GM13976 (cell line): ENCODE data around the gene DUSP3.

Experiments
- DNase-seq: peaks from one replicate; pipeline ENCODE4 v3.0.0; 2012; ENCODE audit warnings: low spot score
- in situ Hi-C: fragments of 300-500 bp; cut with MboI; formaldehyde crosslinking; loops from one replicate; pipeline ENCODE4 v1.12.0; 2022; ENCODE audit warnings: low sequenced_read_pairs, mixed read lengths, inconsistent platforms; ENCODE audit not compliant: unreplicated experiment
- TF ChIP-seq, protein P1 (sequence below): IDR thresholded peaks from 2 replicates; pipeline ENCODE4 v1.5.1; 2012; ENCODE audit warnings: borderline replicate concordance, mild to moderate bottlenecking; ENCODE audit not compliant: insufficient read depth; ENCODE audit errors: extremely low read depth, missing control alignments, control extremely low read depth

Gene DUSP3

DNA sequence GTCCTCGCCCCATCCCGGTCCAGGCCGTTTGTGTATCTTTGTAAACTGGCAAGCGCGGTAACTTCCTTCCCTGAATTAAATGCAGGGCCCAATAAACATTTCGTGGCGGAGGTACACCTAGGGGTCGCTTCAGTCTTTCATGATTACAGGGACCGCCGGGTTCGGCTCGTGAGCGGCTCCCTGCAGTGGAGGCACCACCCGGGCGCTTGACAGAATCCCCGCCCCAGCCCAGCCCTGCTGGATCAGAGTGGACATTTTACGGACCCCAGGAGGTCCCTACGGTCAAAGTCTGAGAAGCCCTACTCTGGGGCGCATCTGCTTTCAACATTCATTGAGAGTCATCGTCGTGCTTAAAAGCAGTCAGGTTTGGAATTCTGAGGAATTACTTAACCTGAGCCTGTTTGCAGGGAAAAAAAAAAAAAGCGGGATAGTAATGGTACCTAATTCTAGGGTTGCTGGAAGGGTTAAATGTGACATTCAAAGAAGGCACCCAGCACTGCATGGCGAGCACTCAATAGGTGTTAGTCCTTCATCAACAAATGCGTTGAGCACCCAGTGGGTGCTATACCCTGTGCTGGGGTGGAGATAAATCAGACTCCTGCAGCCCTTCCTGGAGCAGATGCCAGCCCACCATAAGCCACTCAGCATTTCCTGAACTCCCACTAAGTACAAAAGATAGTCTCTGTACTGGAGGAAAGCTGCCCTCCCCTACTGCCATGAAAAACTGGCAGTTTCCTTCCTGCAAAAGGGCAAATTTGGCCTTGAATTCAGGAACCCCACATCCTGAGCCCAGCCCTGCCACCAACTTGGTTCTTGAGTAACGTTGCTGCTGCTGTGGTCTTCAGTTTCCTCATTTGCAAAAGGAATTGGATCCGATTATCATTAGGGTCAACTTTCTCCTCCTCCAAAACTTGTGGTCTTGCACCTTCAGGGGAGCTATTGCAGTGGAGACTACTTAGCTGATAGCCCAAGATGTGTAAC lies 658 bp upstream of the DUSP3 start:
- DNase-seq, result no peak
- TF ChIP-seq, protein P1, sequence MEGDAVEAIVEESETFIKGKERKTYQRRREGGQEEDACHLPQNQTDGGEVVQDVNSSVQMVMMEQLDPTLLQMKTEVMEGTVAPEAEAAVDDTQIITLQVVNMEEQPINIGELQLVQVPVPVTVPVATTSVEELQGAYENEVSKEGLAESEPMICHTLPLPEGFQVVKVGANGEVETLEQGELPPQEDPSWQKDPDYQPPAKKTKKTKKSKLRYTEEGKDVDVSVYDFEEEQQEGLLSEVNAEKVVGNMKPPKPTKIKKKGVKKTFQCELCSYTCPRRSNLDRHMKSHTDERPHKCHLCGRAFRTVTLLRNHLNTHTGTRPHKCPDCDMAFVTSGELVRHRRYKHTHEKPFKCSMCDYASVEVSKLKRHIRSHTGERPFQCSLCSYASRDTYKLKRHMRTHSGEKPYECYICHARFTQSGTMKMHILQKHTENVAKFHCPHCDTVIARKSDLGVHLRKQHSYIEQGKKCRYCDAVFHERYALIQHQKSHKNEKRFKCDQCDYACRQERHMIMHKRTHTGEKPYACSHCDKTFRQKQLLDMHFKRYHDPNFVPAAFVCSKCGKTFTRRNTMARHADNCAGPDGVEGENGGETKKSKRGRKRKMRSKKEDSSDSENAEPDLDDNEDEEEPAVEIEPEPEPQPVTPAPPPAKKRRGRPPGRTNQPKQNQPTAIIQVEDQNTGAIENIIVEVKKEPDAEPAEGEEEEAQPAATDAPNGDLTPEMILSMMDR, result no peak
- in situ Hi-C loops, result no loop called here

DNA sequence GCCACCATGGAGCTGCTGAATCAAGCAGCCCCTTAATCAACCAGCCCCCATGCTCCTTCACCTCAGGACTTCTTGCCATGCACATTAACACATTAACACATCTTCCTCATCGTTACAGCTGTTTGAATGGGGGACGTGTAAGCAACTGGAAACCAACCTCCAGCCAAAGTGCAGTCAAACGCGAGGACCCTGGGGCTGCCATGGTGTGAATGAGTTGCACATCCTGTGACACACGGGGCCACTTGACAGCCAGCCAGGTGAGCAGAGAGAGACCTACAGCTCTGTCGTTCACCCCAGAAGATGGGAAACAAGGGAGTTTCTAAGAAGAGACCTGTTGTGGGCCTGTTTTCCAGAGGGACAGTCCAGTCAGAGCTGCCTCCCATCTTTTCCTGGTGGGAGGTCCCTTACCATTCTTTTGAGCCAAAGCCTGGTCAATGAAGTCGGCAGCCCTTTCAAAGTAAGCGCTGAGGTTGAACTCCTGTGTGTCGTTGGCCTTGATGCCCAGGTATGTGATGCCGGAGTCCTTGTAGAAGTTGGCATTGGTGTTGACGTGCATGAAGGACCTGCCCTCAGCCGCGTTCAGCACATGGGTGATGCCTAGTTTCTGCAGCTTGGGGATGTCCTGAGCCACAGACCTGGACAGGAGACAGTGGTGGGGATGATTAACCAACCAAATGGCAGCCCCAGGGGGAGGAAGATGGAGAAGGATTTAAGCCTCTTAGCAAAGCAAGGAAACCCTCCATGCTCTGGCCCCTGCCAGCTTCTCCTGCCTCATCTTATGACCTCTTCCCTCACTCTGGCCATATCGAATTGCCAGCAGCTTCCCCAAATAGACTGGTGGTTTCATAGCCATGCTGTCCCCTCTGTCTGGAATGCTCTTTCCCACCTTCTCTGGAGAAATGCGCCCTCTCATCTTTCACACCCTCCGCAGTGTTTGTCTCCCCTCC lies 4.2 kb downstream of the DUSP3 start:
- DNase-seq, result no peak
- TF ChIP-seq, protein P1, result no peak
- in situ Hi-C loops, result no loop called here

DNA sequence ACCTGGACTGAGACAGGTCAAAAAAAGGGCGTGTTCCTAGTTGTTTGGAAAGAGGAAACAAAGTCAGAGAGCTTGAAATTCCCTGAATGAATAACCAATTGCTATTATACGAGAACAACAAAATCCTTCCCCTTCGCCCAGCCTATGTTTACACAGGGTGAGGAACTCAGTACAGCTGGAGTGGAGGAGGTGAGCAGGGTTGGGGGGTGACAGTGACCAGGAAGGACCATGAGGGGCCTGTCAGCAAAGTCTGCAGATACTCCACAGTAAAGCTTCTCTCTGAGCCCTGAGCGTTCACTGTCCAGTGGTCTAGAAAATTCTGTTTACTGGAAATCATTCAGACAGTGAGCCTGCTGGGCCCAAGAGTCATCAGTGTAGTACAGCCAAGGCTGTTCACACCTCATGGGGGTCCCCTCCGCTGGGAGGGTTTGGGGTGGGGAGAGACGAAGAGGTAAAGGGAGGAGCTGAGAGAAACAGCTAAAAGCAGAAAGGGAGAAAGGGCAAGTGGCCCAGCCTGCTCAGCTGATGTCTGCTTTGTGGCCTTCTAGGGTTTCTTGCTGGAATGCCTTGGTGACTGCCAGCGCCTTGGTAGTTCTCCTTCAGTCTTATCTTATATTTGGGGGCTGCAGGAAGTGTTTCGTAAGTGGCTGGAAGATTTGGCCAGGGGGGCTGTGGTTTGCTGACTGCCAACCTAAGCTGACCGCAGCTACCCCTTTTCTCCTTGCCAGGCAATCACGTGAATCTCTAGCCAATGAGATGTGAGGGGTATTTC lies 5.7 kb downstream of the DUSP3 start:
- in situ Hi-C loops, result no loop called here
- TF ChIP-seq, protein P1, result no peak

DNA sequence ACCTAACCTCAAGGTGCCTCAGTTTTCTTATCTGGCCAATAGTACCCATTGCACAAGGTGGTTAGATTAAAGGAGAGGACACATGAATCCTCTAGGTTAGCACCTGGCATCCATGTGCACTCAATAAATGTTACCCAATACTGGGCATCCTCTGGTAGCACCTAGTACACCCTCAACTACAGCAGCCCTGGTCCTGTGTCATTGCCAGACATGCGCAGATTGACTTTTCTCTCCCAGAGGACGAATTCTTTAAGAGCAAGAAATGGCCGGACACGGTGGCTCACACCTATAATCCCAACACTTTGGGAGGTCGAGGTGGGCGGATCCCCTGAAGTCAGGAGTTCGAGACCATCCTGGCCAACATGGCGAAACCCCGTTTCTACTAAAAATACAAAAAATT lies 7.3 kb downstream of the DUSP3 start:
- TF ChIP-seq, protein P1, result no peak
- in situ Hi-C loops, result no loop called here
- DNase-seq, result no peak

More for the DNA sequence above, 5.7 kb downstream of the DUSP3 start:
- no peak for DNase-seq

DNA sequence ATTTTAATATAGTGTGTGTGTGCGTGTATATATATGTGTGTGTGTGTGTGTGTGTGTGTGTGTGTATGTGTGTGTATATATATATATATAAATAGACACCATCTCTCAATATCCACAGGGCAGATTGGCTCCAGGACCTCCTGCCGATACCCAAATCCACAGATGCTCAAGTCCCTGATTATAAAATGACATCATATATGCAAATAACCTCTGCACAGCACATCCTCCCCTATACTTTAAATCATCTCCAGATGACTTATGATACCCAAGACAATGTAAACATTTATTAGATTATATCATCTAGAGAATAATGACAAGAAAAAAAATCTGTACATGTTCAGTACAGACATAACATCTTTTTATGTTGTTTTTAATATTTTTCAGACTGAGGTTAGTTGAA lies 7.8 kb downstream of the DUSP3 start:
- TF ChIP-seq, protein P1, result no peak
- in situ Hi-C loops, result no loop called here

DNA sequence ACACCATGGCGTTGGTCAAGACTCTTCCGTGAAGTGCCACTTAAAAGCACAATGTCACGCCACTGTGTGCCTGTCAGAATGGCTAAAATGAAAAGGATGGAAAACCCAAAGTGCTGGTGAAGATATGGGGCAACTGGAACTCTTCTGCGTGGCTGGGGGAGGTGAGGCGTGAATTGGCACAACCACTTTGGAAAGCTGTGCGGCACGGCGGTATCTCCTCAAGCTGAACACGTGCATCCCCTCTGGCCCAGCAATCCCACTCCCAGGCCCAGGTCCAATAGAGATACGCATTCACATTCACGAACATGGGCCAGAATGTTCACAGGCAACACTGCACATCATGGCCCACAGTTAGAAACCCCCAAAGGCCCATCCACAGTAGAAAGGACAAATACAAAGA lies 8.9 kb downstream of the DUSP3 start:
- DNase-seq, result no peak
- in situ Hi-C loops, result no loop called here
- TF ChIP-seq, protein P1, result no peak

More for the DNA sequence above, 7.8 kb downstream of the DUSP3 start:
- no peak for DNase-seq
